Measurements from ENCODE around the gene ABHD16B. TPM values are rescaled to one million over a fixed set of nuclear protein-coding genes. Genes with fewer than 3 reads are reported as not detected.
A peak's percentile ranks its signal among the peaks of the same experiment; 100 is the strongest.

ABHD16B gene
- total and polyA plus RNA-seq, 2 of the 13 experiments (the other 11 are each of a cell fraction or from before 2014, with no cell fraction given), result not detected

GRCh38 chr20:63846128-63846771, 15.0 kb upstream of the ABHD16B start (continued):
- TF ChIP-seq MXD3 (CRISPR knock-in tag; IDR thresholded peaks at IDR 0.05) (no peak), RAD21 (CRISPR knock-in tag; IDR thresholded peaks at IDR 0.05) (no peak), ZNF432 (CRISPR knock-in tag; IDR thresholded peaks at IDR 0.05; ENCODE audit: borderline replicate concordance) (no peak), CEBPB (IDR thresholded peaks at IDR 0.05; ENCODE audit: borderline replicate concordance, low read depth, low read length) (no peak), TEAD3 (CRISPR knock-in tag; optimal IDR thresholded peaks at IDR 0.05; ENCODE audit: borderline replicate concordance) (peak; percentile 46), SMC3 (IDR thresholded peaks at IDR 0.05; ENCODE audit: low read length) (no peak), GATAD2A (CRISPR knock-in tag; IDR thresholded peaks at IDR 0.05) (peak; percentile 84), BORCS8-MEF2B (CRISPR knock-in tag; IDR thresholded peaks at IDR 0.05) (0 out of 2 replicates have a peak, but pooled peaks have one; percentile 46), ZNF362 (CRISPR knock-in tag; IDR thresholded peaks at IDR 0.05; ENCODE audit: borderline replicate concordance) (peak; percentile 92), TBX2 (CRISPR knock-in tag; IDR thresholded peaks at IDR 0.05; ENCODE audit: borderline replicate concordance) (peak; percentile 49), SPEN (CRISPR knock-in tag; IDR thresholded peaks at IDR 0.05; ENCODE audit: low read depth) (0 out of 2 replicates have a peak, but pooled peaks have one; percentile 37), ZNF589 (CRISPR knock-in tag; conservative IDR thresholded peaks at IDR 0.05) (no peak), ZSCAN21 (CRISPR knock-in tag; IDR thresholded peaks at IDR 0.05; ENCODE audit: borderline replicate concordance) (0 out of 2 replicates have a peak, but pooled peaks have one; percentile 10), NR2C2 (CRISPR knock-in tag; IDR thresholded peaks at IDR 0.05; ENCODE audit: borderline replicate concordance) (peak; percentile 47; the same call in 1 of the 2 replicates), BCL6 (CRISPR knock-in tag; IDR thresholded peaks at IDR 0.05) (peak; percentile 82), SNAPC4 (CRISPR knock-in tag; IDR thresholded peaks at IDR 0.05) (peak; percentile 56; the same call in 1 of the 2 replicates), SIX1 (CRISPR knock-in tag; IDR thresholded peaks at IDR 0.05; ENCODE audit: borderline replicate concordance) (no peak), SUZ12 (IDR thresholded peaks at IDR 0.05; ENCODE audit: low read depth, low read length) (no peak), NFE2 (CRISPR knock-in tag; IDR thresholded peaks at IDR 0.05) (no peak), PAF1 (CRISPR knock-in tag; IDR thresholded peaks at IDR 0.05) (no peak), ZNF513 (CRISPR knock-in tag; conservative IDR thresholded peaks at IDR 0.05) (no peak), GTF2F1 (IDR thresholded peaks at IDR 0.05; ENCODE audit: low read length) (no peak), KMT2B (CRISPR knock-in tag; IDR thresholded peaks at IDR 0.05) (no peak), GZF1 (CRISPR knock-in tag; IDR thresholded peaks at IDR 0.05) (0 out of 2 replicates have a peak, but pooled peaks have one; percentile 55)

All from HepG2 (cell line).